ENCODE measurements around the gene SLC30A3. TPM values are rescaled to one million over a fixed set of nuclear protein-coding genes. Genes with fewer than 3 reads are reported as not detected.
"Not testable (repeated sequence)": the region's sequence is repeated elsewhere in the genome, so short reads cannot be mapped to it uniquely, and the experiment has no call there.

Gene SLC30A3
- total RNA-seq, 1 experiment from 2014 or later, result not detected

DNA sequence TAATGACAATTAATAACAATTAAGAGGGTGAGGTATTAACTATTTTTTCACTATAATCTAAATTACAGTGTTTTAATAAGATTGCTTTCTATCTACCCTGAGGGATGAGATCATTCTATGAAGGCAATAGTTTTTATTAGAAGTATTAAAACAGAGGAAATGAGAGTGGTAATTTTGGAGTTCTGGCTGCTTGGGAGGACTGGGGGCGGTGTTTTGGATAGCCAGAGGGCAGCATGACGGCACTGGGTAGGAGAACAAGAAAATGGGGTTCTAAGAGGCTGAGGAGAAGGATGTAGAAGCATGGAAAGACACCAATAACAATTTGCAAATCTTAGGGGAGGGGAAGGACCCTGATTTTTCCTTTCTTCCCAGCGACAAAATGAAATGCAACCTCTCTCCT lies 7.3 kb upstream of the SLC30A3 start:
- no peaks in the 10 kb centered on the region for H3K9me3 ChIP-seq

GRCh38 chr2:27268296-27268695 lies 5.4 kb upstream of the SLC30A3 start:
- not testable (repeated sequence) for H3K9me3 ChIP-seq, H3K4me3 ChIP-seq, DNase-seq, H3K36me3 ChIP-seq
- peaks cover 24% of the 10 kb centered on the region for H3K27me3 ChIP-seq

More for the DNA sequence above, 7.3 kb upstream of the SLC30A3 start:
- Histone ChIP-seq H3K4me3 (no peak overlapping the region), H3K27me3 (peaks cover 6% of the 10 kb centered on the region), H3K36me3 (no peaks in the 10 kb centered on the region)
- DNase-seq, result no peak

DNA sequence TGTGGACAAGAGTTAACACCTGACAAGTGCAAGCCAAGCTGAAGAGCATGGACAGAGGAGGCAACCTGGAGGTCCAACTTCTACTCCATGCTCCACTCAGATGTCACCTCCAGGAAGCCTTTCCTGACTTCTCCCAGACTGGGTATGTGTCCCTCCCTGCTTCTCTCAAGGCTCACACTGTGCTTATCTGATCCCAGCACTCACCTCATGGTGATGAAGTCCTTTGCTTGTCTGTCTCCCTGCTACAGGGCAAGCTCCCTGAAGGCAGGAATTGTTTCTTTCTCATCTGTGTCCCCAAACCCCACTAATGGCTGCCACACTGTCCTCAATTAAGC lies 2.7 kb upstream of the SLC30A3 start:
- Histone ChIP-seq H3K27me3 (peaks cover 45% of the 10 kb centered on the region), H3K36me3 (no peaks in the 10 kb centered on the region), H3K9me3 (no peaks in the 10 kb centered on the region), H3K4me3 (no peak overlapping the region)
- DNase-seq, result no peak

- H3K27me3 ChIP-seq, result peaks cover 45% of the 10 kb centered on the region
- peak; percentile 58 for DNase-seq
- peak overlapping the region; percentile 17; the same call in 1 of the 2 replicates for H3K4me3 ChIP-seq
- no peaks in the 10 kb centered on the region for H3K9me3 ChIP-seq
- H3K36me3 ChIP-seq, result no peaks in the 10 kb centered on the region
Observed at GRCh38 chr2:27264753-27265535, 2.1 kb upstream of the SLC30A3 start.

GRCh38 chr2:27264253-27264752 lies 1.5 kb upstream of the SLC30A3 start:
- Histone ChIP-seq H3K4me3 (peak overlapping the region; percentile 17; the same call in 1 of the 2 replicates), H3K27me3 (peaks cover 45% of the 10 kb centered on the region), H3K36me3 (no peaks in the 10 kb centered on the region), H3K9me3 (no peaks in the 10 kb centered on the region)
- no peak for DNase-seq

DNA sequence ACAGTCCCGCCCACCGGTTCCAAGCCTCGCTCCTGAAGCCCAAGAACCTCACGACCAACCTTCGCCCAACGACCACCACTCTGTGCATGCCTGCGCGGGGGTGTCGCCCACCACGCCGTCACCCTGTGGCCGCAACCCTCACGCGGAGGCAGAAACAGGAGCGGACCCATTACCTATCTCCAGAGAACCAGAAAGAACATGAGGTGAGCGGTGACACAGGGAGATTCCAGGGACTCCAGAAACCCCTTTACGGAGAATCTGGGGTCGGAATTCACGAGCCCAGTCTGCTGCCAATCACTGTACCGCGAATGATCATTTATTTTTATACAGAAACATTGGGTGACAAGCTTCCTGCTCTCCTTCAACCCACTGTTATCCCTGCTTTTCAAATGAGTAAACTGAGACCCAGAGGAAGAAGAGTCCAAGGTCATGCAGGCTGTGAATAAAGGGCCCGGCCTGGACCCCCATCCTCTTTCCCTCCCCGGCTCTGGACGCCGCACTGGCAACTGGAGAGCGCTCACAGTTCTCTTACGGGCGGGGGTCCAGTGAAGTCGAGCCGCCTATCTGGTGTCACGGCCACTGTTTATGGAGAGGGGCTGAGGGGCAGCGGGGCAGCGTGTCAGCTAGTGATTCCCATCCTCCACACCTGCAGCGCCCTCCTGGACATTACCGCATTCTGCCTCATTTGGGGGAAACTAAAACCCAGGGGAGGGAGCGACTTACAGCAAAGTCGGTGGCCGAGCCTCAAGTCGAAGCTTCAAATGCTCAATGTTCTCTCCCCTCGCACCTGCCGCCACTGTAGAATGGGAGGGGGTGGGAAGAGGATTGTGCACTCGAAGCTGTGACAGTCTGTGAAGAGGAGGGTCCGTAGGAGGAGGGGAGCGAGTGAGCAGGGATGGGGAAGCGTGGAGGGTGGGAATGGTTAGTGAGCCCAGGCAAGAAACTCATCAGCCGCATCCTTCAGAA lies 723 bp upstream of the SLC30A3 start:
- Histone ChIP-seq H3K4me3 (peak overlapping the region; percentile 38; the same call in 1 of the 2 replicates), H3K9me3 (no peaks in the 10 kb centered on the region), H3K36me3 (no peaks in the 10 kb centered on the region), H3K27me3 (peaks cover 45% of the 10 kb centered on the region)
- DNase-seq, result no peak

DNA sequence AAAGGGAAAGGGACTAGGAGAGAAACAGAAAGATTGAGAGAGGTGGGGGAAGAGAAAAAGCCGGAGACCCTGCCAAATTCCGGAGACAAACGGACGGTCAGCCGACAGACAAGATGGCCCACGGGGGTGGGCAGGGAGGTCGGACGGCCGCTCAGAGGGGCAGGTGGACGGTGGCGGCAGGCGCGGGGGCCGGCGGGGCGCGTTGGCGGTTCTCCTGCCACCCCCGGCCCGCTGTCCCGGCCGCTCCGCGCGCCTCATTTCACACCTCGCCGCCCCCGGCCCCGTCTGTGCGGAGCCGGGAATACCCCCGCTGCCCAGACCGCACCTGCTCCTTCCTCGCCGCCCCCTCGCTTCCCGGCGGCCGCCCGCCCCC lies 935 bp downstream of the SLC30A3 start:
- Histone ChIP-seq H3K27me3 (peaks cover 45% of the 10 kb centered on the region), H3K4me3 (no peak overlapping the region), H3K9me3 (no peaks in the 10 kb centered on the region), H3K36me3 (no peaks in the 10 kb centered on the region)
- no peak for DNase-seq

DNA sequence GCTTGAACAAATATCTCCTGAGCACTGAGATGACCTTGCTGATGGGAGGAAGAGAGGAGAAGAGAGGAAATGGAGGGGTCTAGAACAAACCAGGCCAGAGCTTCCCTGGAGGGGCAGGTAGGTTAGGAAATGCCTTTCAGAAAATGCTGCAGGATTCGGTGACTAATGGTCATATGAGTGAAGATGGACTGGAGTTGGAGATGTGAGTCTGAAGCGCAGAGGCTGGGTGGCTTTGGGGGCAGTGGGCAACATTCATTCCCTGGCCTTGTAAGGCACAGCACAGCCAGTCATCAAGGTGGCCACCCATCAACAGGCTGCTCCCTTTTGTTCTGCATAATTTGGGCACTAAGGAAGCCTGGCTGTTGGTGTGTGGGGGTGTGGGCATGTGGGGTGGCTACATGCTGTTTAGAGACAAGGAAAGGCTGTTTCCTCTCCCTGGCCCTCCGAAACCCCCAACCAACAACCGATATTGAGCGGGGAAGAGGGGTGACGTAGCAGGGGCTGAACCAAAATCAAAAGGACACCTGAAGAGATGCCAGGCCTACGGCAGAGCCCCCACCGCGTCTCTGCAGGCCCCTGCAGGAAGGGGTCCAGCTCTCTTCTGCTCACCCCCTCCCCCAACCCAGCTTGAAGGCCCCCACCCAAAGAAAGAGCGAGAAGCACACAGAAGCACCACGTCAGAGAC lies 1.5 kb downstream of the SLC30A3 start:
- no peaks in the 10 kb centered on the region for H3K9me3 ChIP-seq
- H3K27me3 ChIP-seq, result peaks cover 45% of the 10 kb centered on the region
- DNase-seq, result no peak

DNA sequence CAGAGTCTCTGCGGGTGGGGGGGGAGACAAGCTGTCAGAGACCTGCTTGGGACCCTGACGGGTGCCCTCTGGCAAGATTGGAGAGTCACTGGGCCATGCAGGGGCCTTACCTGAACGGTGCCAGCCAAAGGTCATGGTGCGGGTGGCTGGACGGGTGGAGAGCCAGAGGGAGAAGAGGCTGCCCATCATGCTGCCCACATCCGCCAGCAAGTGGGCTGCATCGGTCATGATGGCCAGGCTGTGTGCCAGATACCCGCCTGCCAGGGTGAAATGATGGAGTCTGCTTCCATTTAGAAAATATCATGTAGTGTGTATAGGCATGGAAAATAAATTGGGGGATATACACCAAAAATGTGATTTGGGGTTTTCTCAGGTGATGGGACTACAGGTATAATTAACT lies 4.8 kb downstream of the SLC30A3 start:
- Histone ChIP-seq H3K9me3 (no peaks in the 10 kb centered on the region), H3K4me3 (no peak overlapping the region), H3K27me3 (peaks cover 18% of the 10 kb centered on the region), H3K36me3 (no peaks in the 10 kb centered on the region)
- no peak for DNase-seq

More for the DNA sequence above, 1.5 kb downstream of the SLC30A3 start:
- Histone ChIP-seq H3K36me3 (no peaks in the 10 kb centered on the region), H3K4me3 (no peak overlapping the region)

DNA sequence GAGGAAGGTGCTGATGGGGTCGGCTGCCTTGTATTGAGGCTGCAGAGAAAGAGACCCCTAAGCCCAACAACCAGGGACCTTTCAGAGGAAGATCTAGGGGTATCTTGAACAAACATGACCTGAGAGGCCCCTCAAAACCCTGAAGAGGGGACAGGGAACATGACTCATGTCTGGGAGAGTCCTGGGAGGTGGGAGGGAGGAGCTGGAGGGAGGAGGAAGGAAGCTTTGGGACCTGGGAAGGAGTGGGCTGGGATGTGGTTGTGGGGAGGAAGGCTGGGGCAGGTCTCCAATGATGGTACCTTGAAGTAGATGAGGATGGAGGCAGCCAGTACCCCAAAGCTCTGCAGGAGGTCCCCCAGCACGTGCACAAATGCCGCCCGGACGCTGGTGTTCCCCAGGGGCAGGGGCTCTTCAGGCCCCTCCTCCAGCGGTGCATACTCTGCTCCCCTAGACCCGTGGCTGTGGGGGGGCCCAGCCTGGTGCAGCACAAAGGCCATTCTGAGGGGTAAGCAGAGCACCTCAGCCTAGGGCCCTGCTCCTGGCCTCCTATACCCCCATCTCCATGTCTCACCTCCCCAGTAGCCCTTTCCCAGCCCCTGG lies 5.9 kb downstream of the SLC30A3 start:
- Histone ChIP-seq H3K4me3 (no peak overlapping the region), H3K27me3 (peaks cover 10% of the 10 kb centered on the region), H3K9me3 (no peaks in the 10 kb centered on the region), H3K36me3 (no peaks in the 10 kb centered on the region)
- no peak for DNase-seq

DNA sequence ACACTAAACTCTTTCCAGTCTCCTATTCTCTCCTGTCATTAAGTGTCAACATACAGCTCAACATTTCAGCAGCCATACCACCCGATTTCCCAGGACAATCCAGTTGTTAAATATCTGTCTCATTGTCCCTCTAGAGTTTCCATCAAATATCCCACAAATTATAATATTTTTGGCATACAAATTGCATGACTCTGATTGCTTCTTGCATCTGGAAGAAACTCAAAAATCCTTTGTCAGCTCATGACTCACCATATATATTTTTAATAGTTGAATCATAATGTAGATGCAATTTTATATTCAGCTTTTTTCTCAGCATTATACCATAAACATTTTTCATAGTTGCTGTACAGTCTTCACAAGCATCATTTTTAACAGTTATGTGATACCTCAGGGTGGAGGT lies 7.2 kb downstream of the SLC30A3 start:
- Histone ChIP-seq H3K4me3 (no peak overlapping the region), H3K36me3 (no peaks in the 10 kb centered on the region), H3K9me3 (no peaks in the 10 kb centered on the region), H3K27me3 (no peaks in the 10 kb centered on the region)
- DNase-seq, result no peak

- DNase-seq, result no peak
- H3K9me3 ChIP-seq, result no peaks in the 10 kb centered on the region
- no peaks in the 10 kb centered on the region for H3K36me3 ChIP-seq
- H3K27me3 ChIP-seq, result no peaks in the 10 kb centered on the region
- H3K4me3 ChIP-seq, result no peak overlapping the region
Observed at GRCh38 chr2:27255187-27255586, 7.7 kb downstream of the SLC30A3 start.

DNA sequence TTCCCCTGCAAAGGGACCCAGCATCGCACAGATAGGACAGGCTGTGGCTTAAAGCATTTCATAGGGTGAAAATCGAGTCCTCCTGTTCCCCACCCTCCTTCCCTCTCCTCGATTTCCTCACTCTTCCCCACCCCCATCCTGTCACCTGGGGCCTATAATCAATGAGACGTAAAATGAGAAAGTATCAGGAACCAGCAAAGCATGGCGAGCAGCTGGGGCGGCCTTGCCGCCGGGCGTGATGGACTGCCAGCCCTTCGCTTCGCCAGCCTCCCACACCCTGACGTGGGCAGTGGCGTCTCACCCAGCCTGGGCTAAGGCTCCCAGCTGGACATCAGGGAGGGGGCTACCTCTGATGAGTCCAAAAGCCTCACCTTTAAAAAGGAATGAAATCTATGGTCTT lies 11.1 kb downstream of the SLC30A3 start:
- H3K36me3 ChIP-seq, result no peaks in the 10 kb centered on the region
- H3K27me3 ChIP-seq, result no peaks in the 10 kb centered on the region
- H3K9me3 ChIP-seq, result no peaks in the 10 kb centered on the region
- no peak overlapping the region for H3K4me3 ChIP-seq
- no peak for DNase-seq

DNA sequence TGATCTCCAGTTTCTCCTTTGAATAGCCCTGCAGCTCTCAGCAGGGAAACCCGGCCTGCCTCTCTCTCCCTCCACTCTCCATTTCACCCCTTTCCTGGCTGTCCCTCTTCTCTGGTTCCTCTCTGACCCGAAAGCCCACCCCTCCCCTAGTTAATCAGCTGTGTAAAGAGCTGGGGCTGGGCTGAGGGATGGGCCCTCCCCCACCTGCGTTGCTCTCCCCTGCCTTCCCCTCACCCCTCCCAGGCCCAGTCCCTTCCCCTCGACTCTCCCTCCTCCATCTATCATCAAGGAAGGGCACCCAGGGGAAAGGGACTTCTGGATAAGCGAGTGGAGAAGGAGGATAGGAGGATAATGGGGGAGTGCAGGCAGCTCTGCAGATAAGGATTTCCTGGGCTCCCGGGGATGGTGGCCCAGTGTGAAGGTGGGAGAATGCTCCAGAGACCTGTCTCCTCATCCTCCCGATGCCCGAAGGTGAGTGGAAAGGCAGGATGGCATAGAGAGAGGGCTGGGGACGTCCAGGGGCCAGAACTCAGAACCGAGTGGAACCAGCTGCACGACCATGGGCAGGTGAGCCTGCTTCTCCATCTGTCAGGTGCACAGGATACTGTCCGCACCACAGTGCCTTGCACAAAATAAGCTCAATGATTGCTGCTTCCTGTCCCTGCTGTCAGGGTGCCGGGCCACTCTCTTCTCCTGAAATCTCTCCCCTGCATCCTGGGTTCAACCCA lies 12.0 kb downstream of the SLC30A3 start:
- Histone ChIP-seq H3K27me3 (no peaks in the 10 kb centered on the region), H3K4me3 (no peak overlapping the region), H3K36me3 (no peaks in the 10 kb centered on the region), H3K9me3 (no peaks in the 10 kb centered on the region)
- DNase-seq, result no peak

DNA sequence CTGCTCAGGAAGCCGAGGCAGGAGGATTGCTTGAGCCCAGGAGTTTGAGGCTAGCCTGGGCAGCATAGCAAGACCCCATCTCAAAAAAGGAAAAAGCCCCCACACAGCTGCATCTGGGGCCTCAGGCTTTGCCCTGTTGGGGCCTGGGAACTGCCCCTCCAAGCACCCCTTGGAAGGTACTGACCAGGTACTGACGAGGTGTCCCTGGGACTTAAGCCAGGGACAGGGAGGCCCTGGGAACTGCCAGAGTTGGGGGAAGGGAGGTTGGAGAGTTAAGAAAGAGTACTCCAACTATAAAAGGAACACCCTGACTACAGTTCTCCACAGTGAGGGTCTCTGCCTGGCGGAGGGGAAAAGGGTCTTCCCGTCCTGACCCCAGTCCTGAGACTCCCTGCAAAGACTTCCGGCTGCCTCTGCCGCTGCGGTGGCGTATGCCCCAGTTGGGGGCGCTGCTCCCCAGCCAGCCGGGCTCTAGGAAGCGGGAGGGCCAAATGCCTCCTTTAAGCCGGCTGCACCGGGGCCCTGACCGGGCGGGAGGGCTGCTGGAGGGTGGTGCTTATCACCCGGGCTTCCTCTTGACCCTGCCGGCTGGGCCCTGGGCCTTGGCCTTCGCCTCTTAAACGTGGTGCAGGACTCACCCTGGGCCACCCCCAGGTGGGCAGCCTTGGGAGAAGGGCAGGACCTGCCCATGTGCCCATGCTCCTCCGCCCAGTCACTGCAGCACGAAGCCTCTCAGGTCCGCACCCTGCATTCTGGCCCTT lies 12.8 kb downstream of the SLC30A3 start:
- Histone ChIP-seq H3K9me3 (no peaks in the 10 kb centered on the region), H3K27me3 (no peaks in the 10 kb centered on the region), H3K4me3 (no peak overlapping the region), H3K36me3 (no peaks in the 10 kb centered on the region)
- no peak for DNase-seq
